Subcutaneous abdominal adipose tissue (tissue), 5 donors: ENCODE measurements around the gene RABEP1.

Source experiments
- H3K27ac ChIP-seq: one replicate; pipeline ENCODE4 v1.7.0; 2013; ENCODE audit warnings: low read depth, mild to moderate bottlenecking, inconsistent platforms, low read length, moderate library complexity
- H3K27me3 ChIP-seq, 5 donors: one replicate each; pipeline ENCODE4 v1.7.0; 2013; ENCODE audit warnings: low read length in 5 of 5, inconsistent platforms in 1 of 5; ENCODE audit not compliant: control insufficient read depth in 5 of 5, insufficient read depth in 4 of 5
- H3K36me3 ChIP-seq, 5 donors: one replicate each; pipeline ENCODE4 v1.7.0; 2013; ENCODE audit warnings: low read length in 5 of 5; ENCODE audit not compliant: control insufficient read depth in 5 of 5, insufficient read depth in 5 of 5
- H3K4me1 ChIP-seq, 5 donors: one replicate each; pipeline ENCODE4 v1.7.0; 2013; ENCODE audit warnings: low read length in 5 of 5, mild to moderate bottlenecking in 3 of 5, moderate library complexity in 1 of 5; ENCODE audit not compliant: control insufficient read depth in 5 of 5, insufficient read depth in 5 of 5
- H3K4me3 ChIP-seq, 5 donors: one replicate each; pipeline ENCODE4 v1.7.0; 2013; ENCODE audit warnings: low read length in 5 of 5, low read depth in 1 of 5
- H3K9ac ChIP-seq, 5 donors: one replicate each; pipeline ENCODE4 v1.7.0; 2013; ENCODE audit warnings: low read length in 5 of 5, mild to moderate bottlenecking in 4 of 5, moderate library complexity in 3 of 5
- H3K9me3 ChIP-seq, 5 donors: one replicate each; pipeline ENCODE4 v1.7.0; 2013; ENCODE audit warnings: low read length in 5 of 5; ENCODE audit not compliant: control insufficient read depth in 5 of 5
- donor health status: healthy.
- donor health status: healthy.
- donor health status: healthy.
- donor health status: healthy.
- donor health status: healthy.

The RABEP1 gene

GRCh38 chr17:5304636-5305035, 22.6 kb downstream of the RABEP1 start:
- Histone ChIP-seq H3K4me3 (no peak overlapping the region), H3K36me3 (peaks cover 0 to 4% (median 2%) of the 10 kb centered on the region in 5 donors), H3K27ac (no peak overlapping the region), H3K27me3 (no peaks in the 10 kb centered on the region), H3K9me3 (no peaks in the 10 kb centered on the region), H3K4me1 (peaks cover 0 to 14% (median 4%) of the 10 kb centered on the region in 5 donors), H3K9ac (no peak overlapping the region)

GRCh38 chr17:5309851-5310250, 27.8 kb downstream of the RABEP1 start:
- H3K36me3 ChIP-seq: peaks cover 0 to 14% (median 8%) of the 10 kb centered on the region in 5 donors
- H3K27ac ChIP-seq: no peak overlapping the region
- no peaks in the 10 kb centered on the region for H3K27me3 ChIP-seq
- H3K4me3 ChIP-seq: no peak overlapping the region
- H3K9me3 ChIP-seq: no peaks in the 10 kb centered on the region
- H3K4me1 ChIP-seq: peaks cover 0 to 6% (median 2%) of the 10 kb centered on the region in 5 donors
- H3K9ac ChIP-seq: no peak overlapping the region

- Histone ChIP-seq H3K36me3 (peaks cover 0 to 5% (median 0%) of the 10 kb centered on the region in 5 donors), H3K27ac (no peak overlapping the region), H3K9me3 (peaks cover 0 to 2% (median 0%) of the 10 kb centered on the region in 5 donors), H3K27me3 (no peaks in the 10 kb centered on the region), H3K4me1 (no peaks in the 10 kb centered on the region), H3K9ac (no peak overlapping the region), H3K4me3 (no peak overlapping the region)
These were observed 43.8 kb downstream of the RABEP1 start for GRCh38 chr17:5325851-5326250.

- Histone ChIP-seq H3K36me3 (peaks cover 12 to 22% (median 17%) of the 10 kb centered on the region in 5 donors), H3K27ac (no peak overlapping the region), H3K9ac (no peak overlapping the region), H3K9me3 (no peaks in the 10 kb centered on the region), H3K27me3 (no peaks in the 10 kb centered on the region), H3K4me1 (no peaks in the 10 kb centered on the region), H3K4me3 (no peak overlapping the region)
These were observed 47.9 kb downstream of the RABEP1 start for GRCh38 chr17:5329784-5330557.

- H3K9me3 ChIP-seq: no peaks in the 10 kb centered on the region
- peaks cover 15 to 25% (median 22%) of the 10 kb centered on the region in 5 donors for H3K36me3 ChIP-seq
- no peak overlapping the region for H3K9ac ChIP-seq
- no peak overlapping the region for H3K27ac ChIP-seq
- H3K4me1 ChIP-seq: no peaks in the 10 kb centered on the region
- no peak overlapping the region for H3K4me3 ChIP-seq
- H3K27me3 ChIP-seq: no peaks in the 10 kb centered on the region
These were observed 48.9 kb downstream of the RABEP1 start for GRCh38 chr17:5330981-5331380.

GRCh38 chr17:5331506-5331905, 49.4 kb downstream of the RABEP1 start:
- peaks cover 15 to 25% (median 22%) of the 10 kb centered on the region in 5 donors for H3K36me3 ChIP-seq
- no peak overlapping the region for H3K4me3 ChIP-seq
- no peaks in the 10 kb centered on the region for H3K9me3 ChIP-seq
- no peak overlapping the region for H3K27ac ChIP-seq
- H3K9ac ChIP-seq: no peak overlapping the region
- no peaks in the 10 kb centered on the region for H3K4me1 ChIP-seq
- no peaks in the 10 kb centered on the region for H3K27me3 ChIP-seq

GRCh38 chr17:5344914-5345313, 62.8 kb downstream of the RABEP1 start:
- Histone ChIP-seq H3K9ac (no peak overlapping the region), H3K36me3 (peaks cover 23 to 35% (median 30%) of the 10 kb centered on the region in 5 donors)

GRCh38 chr17:5352681-5353289, 70.7 kb downstream of the RABEP1 start:
- Histone ChIP-seq H3K27me3 (no peaks in the 10 kb centered on the region), H3K36me3 (peaks cover 29 to 70% (median 51%) of the 10 kb centered on the region in 5 donors), H3K9ac (no peak overlapping the region), H3K4me1 (peaks cover 2 to 16% (median 15%) of the 10 kb centered on the region in 5 donors), H3K9me3 (no peaks in the 10 kb centered on the region), H3K27ac (no peak overlapping the region), H3K4me3 (no peak overlapping the region)

More at GRCh38 chr17:5344914-5345313, 62.8 kb downstream of the RABEP1 start:
- Histone ChIP-seq H3K4me1 (no peaks in the 10 kb centered on the region), H3K4me3 (no peak overlapping the region), H3K27me3 (no peaks in the 10 kb centered on the region), H3K27ac (no peak overlapping the region), H3K9me3 (no peaks in the 10 kb centered on the region)

- no peaks in the 10 kb centered on the region for H3K9me3 ChIP-seq
These were observed 72.2 kb downstream of the RABEP1 start for GRCh38 chr17:5354310-5354709.

GRCh38 chr17:5354886-5355415, 72.9 kb downstream of the RABEP1 start:
- H3K9me3 ChIP-seq: no peaks in the 10 kb centered on the region
- peak overlapping the region in 1 of 5 donors; percentile 41 for H3K4me3 ChIP-seq
- no peaks in the 10 kb centered on the region for H3K27me3 ChIP-seq
- peaks cover 2 to 16% (median 15%) of the 10 kb centered on the region in 5 donors for H3K4me1 ChIP-seq
- no peak overlapping the region for H3K9ac ChIP-seq
- H3K36me3 ChIP-seq: peaks cover 25 to 68% (median 44%) of the 10 kb centered on the region in 5 donors
- H3K27ac ChIP-seq: peak overlapping the region; percentile 61

More at GRCh38 chr17:5354310-5354709, 72.2 kb downstream of the RABEP1 start:
- Histone ChIP-seq H3K27me3 (no peaks in the 10 kb centered on the region), H3K4me1 (peaks cover 2 to 16% (median 15%) of the 10 kb centered on the region in 5 donors), H3K9ac (no peak overlapping the region), H3K36me3 (peaks cover 26 to 71% (median 45%) of the 10 kb centered on the region in 5 donors), H3K27ac (no peak overlapping the region), H3K4me3 (no peak overlapping the region)
